ENCODE results near the gene PDPN. TPM values are rescaled to one million over a fixed set of nuclear protein-coding genes. Genes with fewer than 3 reads are reported as not detected.

PDPN gene
- total and polyA plus RNA-seq, 2 of the 13 experiments (the other 11 are each of a cell fraction or from before 2014, with no cell fraction given): not detected

DNA sequence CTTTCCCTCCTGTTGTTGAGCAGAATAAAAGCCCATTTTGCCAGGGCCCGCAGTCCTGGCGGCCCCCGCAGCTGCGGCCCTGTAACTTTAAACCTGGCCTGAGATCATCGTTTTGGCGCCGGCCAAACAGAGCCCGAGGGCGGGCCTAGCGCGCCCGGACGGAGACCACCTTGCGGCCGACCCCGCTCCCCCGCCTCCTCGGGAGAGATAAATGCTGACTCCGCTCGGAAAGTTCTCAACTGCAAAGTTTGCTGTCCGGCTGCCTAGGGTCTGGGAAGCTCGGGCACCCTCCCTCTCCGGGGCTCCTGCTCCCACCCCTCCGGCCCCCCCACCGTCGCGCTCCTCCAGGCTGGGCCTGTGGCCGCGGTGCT lies at the start of gene PDPN (continued):
- TF ChIP-seq ZBTB25 (CRISPR knock-in tag; IDR thresholded peaks at IDR 0.05) (no peak), HES4 (CRISPR knock-in tag; IDR thresholded peaks at IDR 0.05; ENCODE audit: borderline replicate concordance) (no peak), ZNF350 (CRISPR knock-in tag; IDR thresholded peaks at IDR 0.05; ENCODE audit: borderline replicate concordance, low read depth) (no peak), ZKSCAN8 (CRISPR knock-in tag; IDR thresholded peaks at IDR 0.05; ENCODE audit: borderline replicate concordance) (no peak), ZNF83 (CRISPR knock-in tag; IDR thresholded peaks at IDR 0.05; ENCODE audit: borderline replicate concordance) (no peak), USF2 (IDR thresholded peaks at IDR 0.05; ENCODE audit: low read depth, low read length) (no peak), USF2 (CRISPR knock-in tag; IDR thresholded peaks at IDR 0.05; ENCODE audit: borderline replicate concordance) (no peak), DDIT3 (CRISPR knock-in tag; IDR thresholded peaks at IDR 0.05) (no peak), HNRNPUL1 (IDR thresholded peaks at IDR 0.05; ENCODE audit: low read depth, low read length) (no peak), SNAPC2 (CRISPR knock-in tag; IDR thresholded peaks at IDR 0.05) (no peak), SATB2 (CRISPR knock-in tag; IDR thresholded peaks at IDR 0.05) (no peak)

DNA sequence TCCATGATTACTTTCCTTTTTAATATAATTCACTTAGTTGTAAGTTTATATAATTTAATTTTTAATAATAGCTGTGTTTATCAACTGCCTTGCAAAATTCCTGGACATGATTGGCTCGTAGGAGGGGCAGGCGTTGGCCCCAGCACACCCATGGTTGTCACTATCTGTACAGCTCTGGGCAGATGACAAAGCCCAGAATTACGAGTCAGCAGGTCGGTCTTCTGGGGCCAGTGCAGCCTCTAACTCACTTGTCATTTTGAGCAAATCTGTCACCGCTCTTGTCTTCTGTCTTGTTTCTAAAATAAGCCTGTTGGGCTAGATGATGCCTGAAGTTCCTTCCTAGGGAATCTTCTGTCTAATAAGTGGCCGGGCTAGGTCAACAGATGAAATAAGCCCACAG lies 48.4 kb upstream of the PDPN start:
- Histone ChIP-seq H3K36me3 (replicated peaks in 1 of 2; ENCODE audit: control insufficient read depth in 1 of 2, insufficient read depth in 2 of 2, low read length in 2 of 2) (no peaks in the 10 kb centered on the region), H4K20me1 (ENCODE audit: insufficient read depth, low read length) (no peaks in the 10 kb centered on the region), H3K9ac (ENCODE audit: insufficient read depth, low read depth, low read length) (no peak overlapping the region), H3K4me1 (ENCODE audit: insufficient read depth, low read length) (no peaks in the 10 kb centered on the region), H2AFZ (ENCODE audit: low read length) (no peak overlapping the region), H3K4me3 (replicated peaks in 1 of 3; ENCODE audit: insufficient read depth in 1 of 3, low read depth in 2 of 3, low read length in 3 of 3) (no peak overlapping the region), H3K9me3 (ENCODE audit: low read length) (no peaks in the 10 kb centered on the region), H3K4me2 (ENCODE audit: low read depth, low read length) (no peak overlapping the region), H3K79me2 (ENCODE audit: insufficient read depth, low read length) (no peaks in the 10 kb centered on the region), H3K27me3 (ENCODE audit: control insufficient read depth in 1 of 2, insufficient read depth in 2 of 2, low read length in 2 of 2) (peaks cover 0 to 45% of the 10 kb centered on the region in 2 experiments; a peak in 4 of 5 replicates), H3K27ac (ENCODE audit: extremely low read length, insufficient read depth, low read length) (no peak overlapping the region)
- ChIA-PET POLR2A (no interaction called here), CTCF (ENCODE audit: low intra/inter-chr PET ratio, low total read pairs) (no interaction called here)
- FAIRE-seq: no peak
- ATAC-seq: no peak
- intact Hi-C loops (cut with micrococcal nuclease; ENCODE audit: unreplicated experiment) (no loop called here), in situ Hi-C loops (cut with HindIII; ENCODE audit: extremely low pct_ligation_motif_present, low pct_unique_long_range_greater_than_20kb) (no loop called here)
- no peak for DNase-seq (ENCODE audit: low spot score)
- WGBS (ENCODE audit: low lambda C conversion rate): 2% methylated on average over 6 of the region's 6 CpGs
- BruUV-seq (replicated peaks): no TSS peak
- TF ChIP-seq YEATS2 (CRISPR knock-in tag; IDR thresholded peaks at IDR 0.05; ENCODE audit: borderline replicate concordance) (no peak), PHF8 (CRISPR knock-in tag; IDR thresholded peaks at IDR 0.05) (no peak), ZNF251 (CRISPR knock-in tag; IDR thresholded peaks at IDR 0.05) (no peak), ZSCAN21 (CRISPR knock-in tag; IDR thresholded peaks at IDR 0.05; ENCODE audit: borderline replicate concordance) (no peak), ZMAT5 (CRISPR knock-in tag; IDR thresholded peaks at IDR 0.05; ENCODE audit: borderline replicate concordance, low read depth) (no peak), TAF1 (CRISPR knock-in tag; IDR thresholded peaks at IDR 0.05) (no peak), ZNF670 (CRISPR knock-in tag; IDR thresholded peaks at IDR 0.05; ENCODE audit: borderline replicate concordance) (no peak), GLI4 (CRISPR knock-in tag; IDR thresholded peaks at IDR 0.05; ENCODE audit: borderline replicate concordance) (no peak)
